Measurements from ENCODE around the gene HOGA1.
"Not testable (repeated sequence)": the region's sequence is repeated elsewhere in the genome, so short reads cannot be mapped to it uniquely, and the experiment has no call there.

DNA sequence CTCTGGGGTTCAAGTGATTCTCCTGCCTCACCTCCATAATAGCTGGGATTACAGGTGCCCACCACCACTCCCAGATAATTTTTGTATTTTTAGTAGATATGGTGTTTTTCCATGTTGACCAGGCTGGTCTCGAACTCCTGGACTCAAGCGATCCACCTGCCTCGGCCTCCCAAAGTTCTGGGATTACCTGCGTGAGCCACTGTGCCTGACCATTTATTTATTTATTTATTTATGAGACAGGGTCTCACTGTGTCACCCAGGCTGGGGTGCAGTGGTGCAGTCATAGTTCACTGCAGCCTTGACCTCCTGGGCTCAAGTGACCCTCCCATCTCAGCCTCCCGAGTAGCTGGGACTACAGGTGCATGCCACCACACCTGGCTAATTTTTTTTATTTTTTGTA is 29.9 kb upstream of the HOGA1 start:
- TF ChIP-seq POLR2AphosphoS5, GABPA (IDR thresholded peaks at IDR 0.05; ENCODE audit: low read depth): not testable (repeated sequence)
- TF ChIP-seq, protein P1, sequence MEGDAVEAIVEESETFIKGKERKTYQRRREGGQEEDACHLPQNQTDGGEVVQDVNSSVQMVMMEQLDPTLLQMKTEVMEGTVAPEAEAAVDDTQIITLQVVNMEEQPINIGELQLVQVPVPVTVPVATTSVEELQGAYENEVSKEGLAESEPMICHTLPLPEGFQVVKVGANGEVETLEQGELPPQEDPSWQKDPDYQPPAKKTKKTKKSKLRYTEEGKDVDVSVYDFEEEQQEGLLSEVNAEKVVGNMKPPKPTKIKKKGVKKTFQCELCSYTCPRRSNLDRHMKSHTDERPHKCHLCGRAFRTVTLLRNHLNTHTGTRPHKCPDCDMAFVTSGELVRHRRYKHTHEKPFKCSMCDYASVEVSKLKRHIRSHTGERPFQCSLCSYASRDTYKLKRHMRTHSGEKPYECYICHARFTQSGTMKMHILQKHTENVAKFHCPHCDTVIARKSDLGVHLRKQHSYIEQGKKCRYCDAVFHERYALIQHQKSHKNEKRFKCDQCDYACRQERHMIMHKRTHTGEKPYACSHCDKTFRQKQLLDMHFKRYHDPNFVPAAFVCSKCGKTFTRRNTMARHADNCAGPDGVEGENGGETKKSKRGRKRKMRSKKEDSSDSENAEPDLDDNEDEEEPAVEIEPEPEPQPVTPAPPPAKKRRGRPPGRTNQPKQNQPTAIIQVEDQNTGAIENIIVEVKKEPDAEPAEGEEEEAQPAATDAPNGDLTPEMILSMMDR (IDR thresholded peaks at IDR 0.05; ENCODE audit: insufficient read depth, low read length): not testable (repeated sequence)
- TF ChIP-seq, protein P2, sequence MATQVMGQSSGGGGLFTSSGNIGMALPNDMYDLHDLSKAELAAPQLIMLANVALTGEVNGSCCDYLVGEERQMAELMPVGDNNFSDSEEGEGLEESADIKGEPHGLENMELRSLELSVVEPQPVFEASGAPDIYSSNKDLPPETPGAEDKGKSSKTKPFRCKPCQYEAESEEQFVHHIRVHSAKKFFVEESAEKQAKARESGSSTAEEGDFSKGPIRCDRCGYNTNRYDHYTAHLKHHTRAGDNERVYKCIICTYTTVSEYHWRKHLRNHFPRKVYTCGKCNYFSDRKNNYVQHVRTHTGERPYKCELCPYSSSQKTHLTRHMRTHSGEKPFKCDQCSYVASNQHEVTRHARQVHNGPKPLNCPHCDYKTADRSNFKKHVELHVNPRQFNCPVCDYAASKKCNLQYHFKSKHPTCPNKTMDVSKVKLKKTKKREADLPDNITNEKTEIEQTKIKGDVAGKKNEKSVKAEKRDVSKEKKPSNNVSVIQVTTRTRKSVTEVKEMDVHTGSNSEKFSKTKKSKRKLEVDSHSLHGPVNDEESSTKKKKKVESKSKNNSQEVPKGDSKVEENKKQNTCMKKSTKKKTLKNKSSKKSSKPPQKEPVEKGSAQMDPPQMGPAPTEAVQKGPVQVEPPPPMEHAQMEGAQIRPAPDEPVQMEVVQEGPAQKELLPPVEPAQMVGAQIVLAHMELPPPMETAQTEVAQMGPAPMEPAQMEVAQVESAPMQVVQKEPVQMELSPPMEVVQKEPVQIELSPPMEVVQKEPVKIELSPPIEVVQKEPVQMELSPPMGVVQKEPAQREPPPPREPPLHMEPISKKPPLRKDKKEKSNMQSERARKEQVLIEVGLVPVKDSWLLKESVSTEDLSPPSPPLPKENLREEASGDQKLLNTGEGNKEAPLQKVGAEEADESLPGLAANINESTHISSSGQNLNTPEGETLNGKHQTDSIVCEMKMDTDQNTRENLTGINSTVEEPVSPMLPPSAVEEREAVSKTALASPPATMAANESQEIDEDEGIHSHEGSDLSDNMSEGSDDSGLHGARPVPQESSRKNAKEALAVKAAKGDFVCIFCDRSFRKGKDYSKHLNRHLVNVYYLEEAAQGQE (IDR thresholded peaks at IDR 0.05; ENCODE audit: insufficient replicate concordance, low read depth): not testable (repeated sequence)

Measured in HL-60 (cell line).